ENCODE measurements around the gene MYOF. TPM values are rescaled to one million over a fixed set of nuclear protein-coding genes. Genes with fewer than 3 reads are reported as not detected.
A peak's percentile ranks its signal among the peaks of the same experiment; 100 is the strongest.

The MYOF gene
- total RNA-seq, 3 donors from 2014 or later = 55.0 to 90.7 (median 85.5) TPM

DNA sequence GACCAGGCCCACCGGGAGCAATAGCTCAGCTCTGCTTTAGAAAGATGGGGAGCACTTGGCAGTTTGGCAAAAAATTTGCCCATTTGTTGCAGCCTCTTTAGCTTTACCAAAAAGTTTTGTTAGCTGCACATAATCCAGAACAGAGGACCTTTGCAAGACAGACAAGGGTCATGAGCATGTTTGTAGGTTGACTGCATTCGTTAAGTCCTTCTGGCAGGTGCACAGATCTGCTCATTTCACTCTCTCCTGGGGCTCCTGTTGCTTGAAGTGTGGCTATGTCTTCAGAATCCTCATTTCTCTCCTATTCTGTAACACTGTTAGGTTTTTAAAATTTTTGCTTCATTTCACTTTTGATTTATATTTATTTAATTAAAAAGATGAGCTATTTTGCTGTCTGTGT, 96.8 kb downstream of the MYOF start:
- DNase-seq (no peak), ATAC-seq (no peak)
- intact Hi-C loops (cut with DNase I, micrococcal nuclease) = loop anchor here in 1 of 2 donors (10.0 kb wide), 1 partner anchor 49 kb away; no protein-coding TSS in a partner anchor
- Histone ChIP-seq H3K4me1 (ENCODE audit: low read depth) (no peaks in the 10 kb centered on the region), H3K4me3 (no peak overlapping the region), H3K36me3 (ENCODE audit: low read depth) (no peaks in the 10 kb centered on the region), H3K9me3 (no peaks in the 10 kb centered on the region)
- no peak for TF ChIP-seq CTCF (IDR thresholded peaks at IDR 0.05)

- Histone ChIP-seq H3K36me3 (ENCODE audit: low read depth) (no peaks in the 10 kb centered on the region), H3K4me3 (no peak overlapping the region), H3K9me3 (no peaks in the 10 kb centered on the region), H3K4me1 (ENCODE audit: low read depth) (no peaks in the 10 kb centered on the region)
- no peak for TF ChIP-seq CTCF (IDR thresholded peaks at IDR 0.05)
- ATAC-seq = peak; percentile 69
- DNase-seq = no peak
- intact Hi-C loops (cut with DNase I, micrococcal nuclease) = loop anchor here in 1 of 2 donors (10.0 kb wide), 1 partner anchor 51 kb away; no protein-coding TSS in a partner anchor
Observed at GRCh38 chr10:93384006-93384405, 98.1 kb downstream of the MYOF start.

- intact Hi-C loops (cut with DNase I, micrococcal nuclease) = loop anchor here in 1 of 2 donors (10.0 kb wide), 1 partner anchor 51 kb away; no protein-coding TSS in a partner anchor
- TF ChIP-seq CTCF (IDR thresholded peaks at IDR 0.05) = no peak
Observed at GRCh38 chr10:93383562-93383981, 98.6 kb downstream of the MYOF start.

DNA sequence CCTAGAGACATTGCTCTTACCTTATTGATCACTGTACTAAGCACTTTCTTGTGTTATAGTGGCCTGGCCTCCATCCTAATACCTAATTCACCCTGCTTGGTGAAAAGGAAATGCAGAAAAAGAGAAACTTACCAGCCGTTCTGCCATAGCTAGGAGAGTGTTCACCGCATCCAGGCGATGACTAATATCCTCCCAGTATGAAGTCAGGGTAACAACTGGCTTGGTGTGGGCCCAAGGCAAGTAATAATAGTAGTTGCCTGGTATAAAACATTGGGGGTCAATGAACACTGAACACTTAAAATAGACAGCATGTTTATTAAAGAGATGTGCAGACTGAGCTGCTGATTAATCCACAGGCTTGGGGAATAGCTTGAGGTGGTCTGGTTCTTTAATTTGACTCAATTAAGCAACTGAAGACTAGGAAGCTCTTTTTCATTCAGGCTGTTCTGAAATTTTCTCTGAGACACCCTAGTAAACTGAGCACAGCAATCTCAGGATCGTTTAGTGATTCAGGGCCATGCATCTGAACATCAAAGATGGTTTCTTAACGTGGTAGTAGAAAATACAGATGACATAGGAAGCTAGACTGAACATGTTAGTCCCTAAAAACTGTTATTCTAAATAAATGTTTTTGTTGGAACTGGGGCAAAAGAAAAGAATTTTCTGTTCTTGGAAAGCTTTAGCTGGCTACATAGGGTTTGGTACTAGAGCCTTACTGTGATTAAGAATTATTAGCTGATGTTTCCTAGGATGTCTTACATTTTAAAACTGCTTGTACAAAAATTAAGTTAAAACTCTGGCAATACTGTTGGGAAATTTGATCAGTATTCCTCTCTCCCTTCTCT, 102.2 kb downstream of the MYOF start:
- H3K9me3 ChIP-seq = no peaks in the 10 kb centered on the region
- H3K36me3 ChIP-seq (ENCODE audit: low read depth) = no peaks in the 10 kb centered on the region
- no peak for ATAC-seq
- no peak for DNase-seq
- no peaks in the 10 kb centered on the region for H3K4me1 ChIP-seq (ENCODE audit: low read depth)
- H3K4me3 ChIP-seq = no peak overlapping the region
- intact Hi-C loops (cut with DNase I, micrococcal nuclease) = loop anchor here in 1 of 2 donors (5.0 to 10.0 kb wide), 2 partner anchors 55 to 102 kb away; partner anchors contain the start of gene MYOF
- TF ChIP-seq CTCF (IDR thresholded peaks at IDR 0.05) = no peak

More at GRCh38 chr10:93383562-93383981, 98.6 kb downstream of the MYOF start:
- H3K9me3 ChIP-seq = no peaks in the 10 kb centered on the region
- no peak for DNase-seq
- H3K36me3 ChIP-seq (ENCODE audit: low read depth) = no peaks in the 10 kb centered on the region
- H3K4me1 ChIP-seq (ENCODE audit: low read depth) = no peaks in the 10 kb centered on the region
- H3K4me3 ChIP-seq = no peak overlapping the region
- ATAC-seq = no peak

- Histone ChIP-seq H3K4me1 (ENCODE audit: low read depth) (no peaks in the 10 kb centered on the region), H3K36me3 (ENCODE audit: low read depth) (no peaks in the 10 kb centered on the region), H3K4me3 (no peak overlapping the region), H3K9me3 (no peaks in the 10 kb centered on the region)
- intact Hi-C loops (cut with DNase I, micrococcal nuclease) = loop anchor here in 1 of 2 donors (5.0 kb wide), 1 partner anchor 103 kb away; the partner anchor contains the start of gene MYOF
- DNase-seq (no peak), ATAC-seq (no peak)
- TF ChIP-seq CTCF (IDR thresholded peaks at IDR 0.05) = no peak
Observed at GRCh38 chr10:93378997-93379730, 103.0 kb downstream of the MYOF start.
